HepG2 (cell line): ENCODE results near the gene GLUL. TPM values are rescaled to one million over a fixed set of nuclear protein-coding genes. Genes with fewer than 3 reads are reported as not detected.

ENCODE experiments used
- ASH2L ChIP-seq: fragments of 300-600, 200-600 bp; sonication (generic); IDR thresholded peaks from 2 replicates; pipeline ENCODE4 v1.7.0; 2017; ENCODE audit warnings: low read depth, mild to moderate bottlenecking, moderate library complexity, mixed read lengths, low read length; ENCODE audit not compliant: insufficient read length
- CHCHD3 ChIP-seq: sonication (generic); formaldehyde crosslinking; IDR thresholded peaks from 2 replicates; pipeline ENCODE4 v1.8.0; 2022; ENCODE audit warnings: mild to moderate bottlenecking, missing genetic modification reagents, moderate library complexity
- CHD2 ChIP-seq: IDR thresholded peaks from 2 replicates; pipeline ENCODE4 v1.6.1; 2011; ENCODE audit warnings: low read depth, low read length, improper control_type of control experiment
- DNMT3B ChIP-seq: conservative IDR thresholded peaks from 2 replicates; pipeline ENCODE4 v1.6.1; 2016; ENCODE audit warnings: missing biosample characterization, control low read depth
- MTF1 ChIP-seq: sonication (generic); formaldehyde crosslinking; IDR thresholded peaks from 2 replicates; pipeline ENCODE4 v1.5.0; 2020; ENCODE audit warnings: missing genetic modification reagents
- NFYB ChIP-seq: sonication (generic); formaldehyde crosslinking; IDR thresholded peaks from 2 replicates; pipeline ENCODE4 v1.4.0; 2020; ENCODE audit warnings: missing genetic modification reagents
- PHF8 ChIP-seq: sonication (generic); formaldehyde crosslinking; IDR thresholded peaks from 2 replicates; pipeline ENCODE4 v1.5.0; 2020; ENCODE audit warnings: missing genetic modification reagents
- RXRA ChIP-seq: sonication (generic); formaldehyde crosslinking; IDR thresholded peaks from 2 replicates; pipeline ENCODE4 v1.5.1; 2020; ENCODE audit warnings: missing genetic modification reagents
- SRSF9 ChIP-seq: fragments of 200-400 bp; formaldehyde crosslinking; IDR thresholded peaks from 2 replicates; pipeline ENCODE4 v1.6.1; 2018; ENCODE audit warnings: borderline replicate concordance, mild to moderate bottlenecking, low read depth, low read length; ENCODE audit not compliant: insufficient read depth, poor library complexity, severe bottlenecking
- TEAD3 ChIP-seq: optimal IDR thresholded peaks from 2 replicates; pipeline ENCODE3; 2016; ENCODE audit warnings: borderline replicate concordance
- WIZ ChIP-seq: sonication (generic); formaldehyde crosslinking; IDR thresholded peaks from 2 replicates; pipeline ENCODE4 v1.5.1; 2020; ENCODE audit warnings: mild to moderate bottlenecking, missing genetic modification reagents
- XRCC5 ChIP-seq: fragments of 200-400 bp; formaldehyde crosslinking; optimal IDR thresholded peaks from 2 replicates; pipeline ENCODE3; 2017; ENCODE audit warnings: mild to moderate bottlenecking, low read length
- ZFP37 ChIP-seq: sonication (generic); formaldehyde crosslinking; IDR thresholded peaks from 2 replicates; pipeline ENCODE4 v1.4.0; 2020; ENCODE audit warnings: missing genetic modification reagents, borderline replicate concordance
- ZNF121 ChIP-seq: sonication (generic); formaldehyde crosslinking; IDR thresholded peaks from 2 replicates; pipeline ENCODE4 v1.5.0; 2020; ENCODE audit warnings: mild to moderate bottlenecking, missing genetic modification reagents
- ZNF441 ChIP-seq: sonication (generic); formaldehyde crosslinking; IDR thresholded peaks from 2 replicates; pipeline ENCODE4 v1.7.0; 2021; ENCODE audit warnings: missing genetic modification reagents, borderline replicate concordance
- ZNF749 ChIP-seq: sonication (generic); formaldehyde crosslinking; IDR thresholded peaks from 2 replicates; pipeline ENCODE4 v1.8.0; 2022; ENCODE audit warnings: mild to moderate bottlenecking, missing genetic modification reagents, moderate library complexity, borderline replicate concordance
- ZNF879 ChIP-seq: sonication (generic); formaldehyde crosslinking; IDR thresholded peaks from 2 replicates; pipeline ENCODE4 v1.8.1; 2023; ENCODE audit warnings: missing genetic modification reagents
- polyA plus RNA-seq, 8 experiments: library from polyadenylated mRNA; depleted of rRNA in 3 of 8; stranded (reverse) in 7 of 8; unstranded in 1 of 8; fragments of >200 nt; fragmentation: Illumina TruSeq in 4 of 8; extraction: Trizol in 4 of 8; gene quantifications; 2 replicates each; pipeline versions ENCODE4 v1.2.1 to v1.2.3, GENCODE V29; 2011 to 2016; ENCODE audit warnings: low read depth in 4 of 8, missing spikeins in 1 of 8, mixed read lengths in 1 of 8; ENCODE audit not compliant: insufficient read depth in 1 of 8
- total RNA-seq, 5 experiments: library from RNA; depleted of rRNA; stranded (reverse); fragments of >200 nt; fragmentation: Illumina TruSeq; extraction: Trizol; gene quantifications; 2 replicates each; pipeline ENCODE4 v1.2.3, GENCODE V29; 2016; ENCODE audit warnings: low read depth in 1 of 5
- TF ChIP-seq, protein P1 (sequence below): sonication (generic); formaldehyde crosslinking; IDR thresholded peaks from 2 replicates; pipeline ENCODE4 v1.4.0; 2020; ENCODE audit warnings: missing genetic modification reagents
- TF ChIP-seq, protein P2 (sequence below): sonication (generic); formaldehyde crosslinking; IDR thresholded peaks from 2 replicates; pipeline ENCODE4 v1.4.0; 2020; ENCODE audit warnings: mild to moderate bottlenecking, missing genetic modification reagents

GLUL gene
- total and polyA plus RNA-seq, 2 of the 13 experiments (the other 11 are each of a cell fraction or from before 2014, with no cell fraction given), result 423 to 827 TPM

DNA sequence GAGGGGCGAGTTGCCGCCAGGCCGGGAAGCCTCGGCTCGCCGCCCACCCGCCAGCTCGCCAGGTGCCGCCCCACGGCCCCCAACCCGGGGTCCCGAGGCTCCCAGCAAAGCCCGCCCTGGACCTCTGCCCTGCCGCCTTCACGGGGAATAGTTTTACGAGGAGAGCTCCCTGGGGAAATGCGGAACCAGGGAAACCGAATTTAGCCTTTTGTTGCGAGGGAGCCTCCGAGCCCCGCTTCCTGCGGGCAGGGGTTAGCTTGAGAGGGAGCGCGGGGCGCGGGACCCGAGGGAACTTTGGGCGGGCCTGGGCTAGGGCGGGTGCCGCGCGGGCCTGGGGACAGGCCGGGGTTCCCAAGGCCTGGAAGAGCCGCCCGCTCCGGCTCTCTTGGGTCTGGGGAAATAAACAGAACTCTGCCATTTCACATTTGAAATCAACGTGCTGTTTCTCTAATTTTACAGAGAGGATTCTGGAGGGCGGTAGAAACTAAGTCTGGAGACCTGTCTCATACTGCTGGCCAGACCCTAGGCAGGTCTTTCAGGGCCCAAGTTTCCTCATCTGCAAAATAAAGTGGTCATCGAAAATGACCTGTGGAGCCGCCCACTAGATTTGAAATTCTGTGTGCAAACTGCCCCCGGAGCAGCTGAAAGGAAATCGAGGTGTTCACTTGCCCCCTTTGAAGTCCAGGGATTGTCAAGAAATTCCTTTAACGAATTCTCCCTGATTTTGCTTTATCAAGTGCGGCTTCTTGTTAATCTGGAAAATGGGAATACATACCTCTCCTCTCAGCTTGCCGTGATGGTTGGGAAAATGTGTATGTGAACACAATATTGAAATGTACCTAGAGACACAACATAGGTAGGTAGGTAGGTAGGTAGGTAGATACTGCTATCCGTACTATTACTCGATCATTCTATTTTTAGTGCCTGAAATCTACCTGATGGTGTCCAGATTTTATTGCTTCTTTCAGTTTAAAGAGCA, 749 bp upstream of the GLUL start (continued):
- TF ChIP-seq PHF8 (CRISPR knock-in tag), result peak; percentile 29; the same call in 1 of the 2 replicates
- TF ChIP-seq ZNF441, result no peak
- peak; percentile 75 for TF ChIP-seq ZNF879
- TF ChIP-seq, protein P1, sequence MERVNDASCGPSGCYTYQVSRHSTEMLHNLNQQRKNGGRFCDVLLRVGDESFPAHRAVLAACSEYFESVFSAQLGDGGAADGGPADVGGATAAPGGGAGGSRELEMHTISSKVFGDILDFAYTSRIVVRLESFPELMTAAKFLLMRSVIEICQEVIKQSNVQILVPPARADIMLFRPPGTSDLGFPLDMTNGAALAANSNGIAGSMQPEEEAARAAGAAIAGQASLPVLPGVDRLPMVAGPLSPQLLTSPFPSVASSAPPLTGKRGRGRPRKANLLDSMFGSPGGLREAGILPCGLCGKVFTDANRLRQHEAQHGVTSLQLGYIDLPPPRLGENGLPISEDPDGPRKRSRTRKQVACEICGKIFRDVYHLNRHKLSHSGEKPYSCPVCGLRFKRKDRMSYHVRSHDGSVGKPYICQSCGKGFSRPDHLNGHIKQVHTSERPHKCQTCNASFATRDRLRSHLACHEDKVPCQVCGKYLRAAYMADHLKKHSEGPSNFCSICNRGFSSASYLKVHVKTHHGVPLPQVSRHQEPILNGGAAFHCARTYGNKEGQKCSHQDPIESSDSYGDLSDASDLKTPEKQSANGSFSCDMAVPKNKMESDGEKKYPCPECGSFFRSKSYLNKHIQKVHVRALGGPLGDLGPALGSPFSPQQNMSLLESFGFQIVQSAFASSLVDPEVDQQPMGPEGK, result peak; percentile 38; the same call in 1 of the 2 replicates
- no peak for TF ChIP-seq TEAD3 (CRISPR knock-in tag)
- TF ChIP-seq NFYB (CRISPR knock-in tag), result no peak
- no peak for TF ChIP-seq CHCHD3 (CRISPR knock-in tag)
- TF ChIP-seq, protein P2, sequence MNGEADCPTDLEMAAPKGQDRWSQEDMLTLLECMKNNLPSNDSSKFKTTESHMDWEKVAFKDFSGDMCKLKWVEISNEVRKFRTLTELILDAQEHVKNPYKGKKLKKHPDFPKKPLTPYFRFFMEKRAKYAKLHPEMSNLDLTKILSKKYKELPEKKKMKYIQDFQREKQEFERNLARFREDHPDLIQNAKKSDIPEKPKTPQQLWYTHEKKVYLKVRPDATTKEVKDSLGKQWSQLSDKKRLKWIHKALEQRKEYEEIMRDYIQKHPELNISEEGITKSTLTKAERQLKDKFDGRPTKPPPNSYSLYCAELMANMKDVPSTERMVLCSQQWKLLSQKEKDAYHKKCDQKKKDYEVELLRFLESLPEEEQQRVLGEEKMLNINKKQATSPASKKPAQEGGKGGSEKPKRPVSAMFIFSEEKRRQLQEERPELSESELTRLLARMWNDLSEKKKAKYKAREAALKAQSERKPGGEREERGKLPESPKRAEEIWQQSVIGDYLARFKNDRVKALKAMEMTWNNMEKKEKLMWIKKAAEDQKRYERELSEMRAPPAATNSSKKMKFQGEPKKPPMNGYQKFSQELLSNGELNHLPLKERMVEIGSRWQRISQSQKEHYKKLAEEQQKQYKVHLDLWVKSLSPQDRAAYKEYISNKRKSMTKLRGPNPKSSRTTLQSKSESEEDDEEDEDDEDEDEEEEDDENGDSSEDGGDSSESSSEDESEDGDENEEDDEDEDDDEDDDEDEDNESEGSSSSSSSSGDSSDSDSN (CRISPR knock-in tag), result no peak
- TF ChIP-seq WIZ (CRISPR knock-in tag), result peak; percentile 31; the same call in 1 of the 2 replicates
- TF ChIP-seq ZNF121, result no peak
- no peak for TF ChIP-seq ZNF749 (CRISPR knock-in tag)
- TF ChIP-seq CHD2, result no peak
- no peak for TF ChIP-seq MTF1
- no peak for TF ChIP-seq ASH2L
- no peak for TF ChIP-seq DNMT3B (CRISPR knock-in tag)
- no peak for TF ChIP-seq RXRA
- no peak for TF ChIP-seq SRSF9
- no peak for TF ChIP-seq ZFP37
- TF ChIP-seq XRCC5, result no peak
